ENCODE measurements around the gene SEPTIN10.

GRCh38 chr2:109637749-109638570 is 24.2 kb upstream of the SEPTIN10 start:
- TF ChIP-seq CTCF (IDR thresholded peaks at IDR 0.05), result no peak
- no peak for TF ChIP-seq POLR2A (IDR thresholded peaks at IDR 0.05)

Data from ovary (tissue), 3 donors.